ENCODE data around the gene TMEM150B. TPM values are rescaled to one million over a fixed set of nuclear protein-coding genes. Genes with fewer than 3 reads are reported as not detected.

TMEM150B gene
- total and polyA plus RNA-seq, 7 experiments from 2014 or later = 0.44 to 10.3 (median 0.71) TPM; not detected in 3

DNA sequence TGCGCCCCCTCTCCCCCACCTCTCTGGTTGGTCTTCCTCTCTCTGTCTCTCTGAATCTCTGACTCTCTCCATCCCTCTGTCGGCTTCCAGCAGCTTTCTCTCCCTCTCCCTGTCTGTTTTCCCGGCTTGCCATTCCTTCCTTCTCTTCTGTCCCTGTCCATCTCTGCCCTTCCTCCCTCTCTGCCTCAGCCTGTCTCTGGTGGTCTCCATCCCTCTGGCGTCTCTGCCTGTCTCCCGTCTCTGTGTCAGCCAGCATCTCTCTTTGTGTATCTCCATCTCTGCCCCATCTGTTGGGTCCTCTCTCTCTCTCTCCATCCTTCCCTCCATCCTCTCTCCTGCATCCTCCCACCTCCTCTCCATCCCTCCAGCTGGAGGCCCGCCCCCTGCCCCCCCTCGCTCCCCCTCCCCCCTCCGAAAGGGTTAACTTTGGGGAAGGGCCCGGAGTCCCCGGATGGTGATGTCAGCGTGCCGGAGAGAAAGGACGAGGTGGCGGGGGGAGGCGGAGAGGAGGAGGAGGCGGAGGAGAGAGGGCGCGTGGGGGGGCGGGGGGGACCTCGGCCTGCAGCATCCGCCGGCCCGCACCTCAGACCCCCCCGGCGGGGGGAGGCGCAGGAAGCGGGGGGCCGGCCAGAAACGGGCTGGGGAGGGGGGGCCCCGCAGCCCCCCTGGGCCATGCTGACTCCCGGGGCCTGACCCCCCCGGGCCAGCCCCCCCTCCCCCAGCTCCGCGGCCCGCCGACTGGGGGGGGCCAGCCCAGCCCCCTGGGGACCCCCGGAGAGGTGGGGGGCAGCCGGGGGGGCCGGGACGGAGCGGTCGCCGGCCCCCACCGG, 41.4 kb downstream of the TMEM150B start, which contains the start of gene BRSK1:
Gene BRSK1, plus strand, starts transcription at position 450 of the 830 bp plus-strand sequence. CDS start 446 bp downstream, outside the sequence.
- no peaks in the 10 kb centered on the region for H3K9me3 ChIP-seq (ENCODE audit: control insufficient read depth in 2 of 3, low read length in 3 of 3)
- CTCF ChIA-PET = interaction anchor here (1.0 kb wide), 1 partner anchor 27 kb away, joined by 3 read pairs; no protein-coding TSS in a partner anchor
- peaks cover 0 to 4% (median 0%) of the 10 kb centered on the region in 3 experiments for H3K36me3 ChIP-seq (ENCODE audit: control insufficient read depth in 2 of 3, insufficient read depth in 3 of 3, low read length in 3 of 3)
- peaks cover 6 to 11% of the 10 kb centered on the region in 2 donors for H3K4me1 ChIP-seq (ENCODE audit: control insufficient read depth in 2 of 2, insufficient read depth in 2 of 2, low read length in 2 of 2)
- peak in 5 of 9 donors; percentile 20 to 42 (median 28) for DNase-seq
- no peaks in the 10 kb centered on the region for H3K27me3 ChIP-seq (ENCODE audit: control insufficient read depth in 2 of 2, insufficient read depth in 2 of 2, low read length in 2 of 2)
- Mint-ChIP-seq H3K4me3 (peak within 1 kb of the TSS; percentile 12 to 83 (median 62)), H3K4me1 (peaks cover 12 to 41% (median 32%) of the 10 kb centered on the region in 7 donors), H3K9me3 (no peaks in the 10 kb centered on the region), H3K36me3 (peaks cover 0 to 4% (median 0%) of the 10 kb centered on the region in 5 donors), H3K27me3 (peaks cover 0 to 9% (median 0%) of the 10 kb centered on the region in 5 donors), H3K27ac (peak within 1 kb of the TSS; percentile 28 to 75 (median 54))
- ATAC-seq = no peak
- no peak within 1 kb of the TSS for H3K27ac ChIP-seq (ENCODE audit: low read depth, low read length)
- no peak within 1 kb of the TSS for H3K4me3 ChIP-seq (ENCODE audit: low read length)
- intact Hi-C loops (cut with micrococcal nuclease) = no loop called here
- POLR2A ChIA-PET = interaction anchor here (8.2 kb wide), 1 partner anchor 26 kb away, joined by 156 read pairs; the partner anchor contains the start of gene PPP6R1

DNA sequence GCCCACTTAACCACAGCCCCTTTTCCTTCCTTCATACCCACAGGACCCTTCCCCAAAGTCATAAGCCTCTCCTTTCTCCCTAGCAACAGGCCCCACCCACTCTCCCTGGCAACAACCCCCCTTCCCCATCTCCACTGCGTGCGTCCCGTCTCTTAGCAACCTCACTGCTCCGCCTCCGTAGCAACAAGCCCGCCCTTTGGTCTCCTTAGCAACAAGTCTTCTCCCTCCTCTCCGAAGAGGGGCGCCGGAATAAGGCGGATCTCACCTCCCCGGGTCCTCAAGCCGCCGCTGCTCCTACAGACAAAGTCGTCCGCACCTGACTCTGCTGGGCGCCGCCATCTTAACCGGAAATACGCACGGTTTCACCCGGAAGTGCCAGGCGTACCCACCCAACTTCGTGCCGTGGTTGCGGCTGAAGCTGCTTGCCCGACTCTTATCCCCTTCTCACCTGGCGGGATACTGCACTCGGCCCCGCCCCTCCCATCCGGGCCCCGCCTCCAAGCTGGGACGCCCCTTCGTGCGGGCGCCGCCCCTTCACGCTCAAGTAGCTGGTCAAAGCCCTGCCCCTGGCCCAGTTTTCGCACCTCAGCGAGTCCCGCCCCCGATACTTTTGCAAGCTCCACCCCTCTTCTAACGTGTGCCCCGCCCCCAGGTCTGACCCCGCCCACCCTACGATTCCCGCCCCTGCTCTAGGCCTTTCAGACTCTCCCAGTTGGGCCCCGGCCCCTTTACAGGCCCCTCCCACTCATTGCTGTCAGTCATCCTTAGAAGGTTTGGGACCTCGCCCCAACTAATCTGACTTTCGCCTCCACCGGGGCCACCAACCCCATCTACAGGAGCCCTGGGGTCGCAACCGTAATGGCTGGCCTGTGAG, 45.1 kb downstream of the TMEM150B start, which contains the start of gene HSPBP1:
Gene HSPBP1, minus strand, starts transcription at position 341 of the 874 bp plus-strand sequence. CDS start 502 bp downstream, outside the sequence.
- peak; percentile 92 for ATAC-seq
- POLR2A ChIA-PET = interaction anchor here (0.5 to 8.2 kb wide), 13 partner anchors 10 to 375 kb away, joined by 3 to 156 read pairs (median 5); partner anchors contain the start of genes KMT5C, PPP6R1, RPL28 and TMEM238
- DNase-seq = peak; percentile 88 to 96 (median 96)
- H3K27ac ChIP-seq (ENCODE audit: low read depth, low read length) = peak within 1 kb of the TSS; percentile 89
- Mint-ChIP-seq H3K36me3 (peaks cover 0 to 19% (median 8%) of the 10 kb centered on the region in 5 donors), H3K4me3 (peak within 1 kb of the TSS; percentile 92 to 100 (median 98)), H3K9me3 (peaks cover 0 to 1% (median 0%) of the 10 kb centered on the region in 11 donors), H3K27ac (peak within 1 kb of the TSS; percentile 91 to 100 (median 98)), H3K27me3 (peaks cover 0 to 9% (median 0%) of the 10 kb centered on the region in 5 donors), H3K4me1 (peaks cover 12 to 52% (median 39%) of the 10 kb centered on the region in 7 donors)
- peaks cover 0 to 24% (median 0%) of the 10 kb centered on the region in 3 experiments for H3K36me3 ChIP-seq (ENCODE audit: control insufficient read depth in 2 of 3, insufficient read depth in 3 of 3, low read length in 3 of 3)
- no peaks in the 10 kb centered on the region for H3K27me3 ChIP-seq (ENCODE audit: control insufficient read depth in 2 of 2, insufficient read depth in 2 of 2, low read length in 2 of 2)
- H3K4me3 ChIP-seq (ENCODE audit: low read length) = peak within 1 kb of the TSS; percentile 91
- H3K9me3 ChIP-seq (ENCODE audit: control insufficient read depth in 2 of 3, low read length in 3 of 3) = no peaks in the 10 kb centered on the region
- intact Hi-C loops (cut with micrococcal nuclease) = loop anchor here (1.0 to 2.0 kb wide), 15 partner anchors 12 to 344 kb away; partner anchors contain the start of genes KMT5C (in 2 of the 2), PPP6R1 (in 2 of the 2), RPL28 (in 2 of the 2) and ZNF628 (in 2 of the 2)
- H3K4me1 ChIP-seq (ENCODE audit: control insufficient read depth in 2 of 2, insufficient read depth in 2 of 2, low read length in 2 of 2) = peaks cover 6 to 32% of the 10 kb centered on the region in 2 donors
- CTCF ChIA-PET = interaction anchor here (0.8 to 1.5 kb wide), 3 partner anchors 11 to 139 kb away, joined by 4 to 6 read pairs (median 5); no protein-coding TSS in a partner anchor

DNA sequence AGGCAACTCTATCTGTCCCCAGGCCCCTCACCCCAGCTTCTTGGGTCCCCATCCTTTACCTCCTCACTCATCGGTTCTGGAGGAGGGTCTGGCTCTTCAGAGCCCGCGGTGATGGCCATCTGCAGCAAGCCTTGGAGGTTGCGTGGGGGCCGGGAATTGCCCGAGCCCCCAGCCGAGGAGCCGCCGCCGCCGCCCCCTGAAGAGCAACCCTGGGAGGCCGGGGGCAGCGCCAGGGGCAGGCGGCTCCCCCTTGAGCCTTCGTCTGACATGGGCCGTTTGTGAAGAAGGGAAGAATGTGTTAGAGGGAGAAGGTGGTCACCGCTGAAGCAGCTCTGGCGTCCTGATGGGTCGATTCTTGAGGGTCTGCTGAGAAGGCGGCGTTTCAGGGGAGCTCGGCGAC, 45.8 kb downstream of the TMEM150B start:
- Histone ChIP-seq H3K36me3 (ENCODE audit: control insufficient read depth in 2 of 3, insufficient read depth in 3 of 3, low read length in 3 of 3) (peaks cover 0 to 31% (median 0%) of the 10 kb centered on the region in 3 experiments), H3K27me3 (ENCODE audit: control insufficient read depth in 2 of 2, insufficient read depth in 2 of 2, low read length in 2 of 2) (no peaks in the 10 kb centered on the region), H3K27ac (ENCODE audit: low read depth, low read length) (peak overlapping the region; percentile 89), H3K9me3 (ENCODE audit: control insufficient read depth in 2 of 3, low read length in 3 of 3) (no peaks in the 10 kb centered on the region), H3K4me3 (ENCODE audit: low read length) (peak overlapping the region; percentile 91), H3K4me1 (ENCODE audit: control insufficient read depth in 2 of 2, insufficient read depth in 2 of 2, low read length in 2 of 2) (peaks cover 6 to 32% of the 10 kb centered on the region in 2 donors)
- peaks cover 0 to 9% (median 0%) of the 10 kb centered on the region in 5 donors for H3K27me3 Mint-ChIP-seq
- CTCF ChIA-PET = interaction anchor here (1.5 kb wide), 1 partner anchor 12 kb away, joined by 4 read pairs; no protein-coding TSS in a partner anchor
- no peak for ATAC-seq
- POLR2A ChIA-PET = interaction anchor here (0.8 to 8.2 kb wide), 11 partner anchors 12 to 130 kb away, joined by 3 to 156 read pairs (median 5); partner anchors contain the start of genes KMT5C, PPP6R1, RPL28 and TMEM238
- peak overlapping the region; percentile 91 to 100 (median 98) for H3K27ac Mint-ChIP-seq
- peak overlapping the region; percentile 92 to 100 (median 98) for H3K4me3 Mint-ChIP-seq
- H3K36me3 Mint-ChIP-seq = peaks cover 0 to 23% (median 8%) of the 10 kb centered on the region in 5 donors
- intact Hi-C loops (cut with micrococcal nuclease) = no loop called here
- DNase-seq = no peak
- H3K4me1 Mint-ChIP-seq = peaks cover 12 to 52% (median 38%) of the 10 kb centered on the region in 7 donors
- H3K9me3 Mint-ChIP-seq = peaks cover 0 to 1% (median 0%) of the 10 kb centered on the region in 11 donors

DNA sequence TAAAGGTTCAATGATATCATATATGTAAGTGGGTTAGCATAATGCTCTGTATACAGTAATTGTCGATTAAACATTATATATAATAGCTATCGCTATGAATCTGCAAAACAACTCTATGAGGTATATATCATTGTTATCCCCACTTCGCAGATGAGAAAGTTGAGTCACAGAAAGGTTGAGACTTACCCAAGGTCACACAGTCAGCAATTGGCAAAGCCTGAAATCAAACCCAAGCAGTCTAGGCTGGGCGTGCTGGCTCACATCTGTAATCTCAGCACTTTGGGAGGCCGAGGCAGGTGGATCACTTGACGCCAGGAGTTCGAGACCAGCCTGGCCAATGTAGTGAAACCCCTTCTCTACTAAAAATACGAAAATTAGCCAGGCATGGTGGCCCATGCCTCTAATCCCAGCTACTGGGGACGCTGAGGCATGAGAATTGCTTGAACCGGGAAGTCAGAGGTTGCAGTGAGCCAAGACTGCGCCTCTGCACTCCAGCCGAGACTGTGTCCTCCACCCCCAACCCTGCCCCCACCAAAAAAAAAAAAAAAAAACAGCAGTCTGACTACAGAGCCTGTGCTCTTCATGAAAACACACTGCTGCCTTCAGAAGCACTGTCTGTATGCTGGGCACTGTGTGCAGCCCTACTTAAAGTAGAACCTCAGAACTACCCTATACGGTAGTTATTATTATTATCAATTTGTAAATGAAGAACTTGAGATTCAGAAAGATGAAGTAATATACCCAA, 46.6 kb downstream of the TMEM150B start:
- peaks cover 0 to 8% (median 0%) of the 10 kb centered on the region in 5 donors for H3K27me3 Mint-ChIP-seq
- POLR2A ChIA-PET = interaction anchor here (0.7 to 8.2 kb wide), 6 partner anchors 11 to 160 kb away, joined by 3 to 156 read pairs (median 4); partner anchors contain the start of genes KMT5C, PPP6R1 and TMEM86B
- H3K27ac Mint-ChIP-seq = peak overlapping the region in 6 of 9 donors; percentile 65 to 100 (median 84)
- Histone ChIP-seq H3K9me3 (ENCODE audit: control insufficient read depth in 2 of 3, low read length in 3 of 3) (no peaks in the 10 kb centered on the region), H3K27ac (ENCODE audit: low read depth, low read length) (peak overlapping the region; percentile 89), H3K27me3 (ENCODE audit: control insufficient read depth in 2 of 2, insufficient read depth in 2 of 2, low read length in 2 of 2) (no peaks in the 10 kb centered on the region), H3K4me1 (ENCODE audit: control insufficient read depth in 2 of 2, insufficient read depth in 2 of 2, low read length in 2 of 2) (peaks cover 6 to 32% of the 10 kb centered on the region in 2 donors), H3K36me3 (ENCODE audit: control insufficient read depth in 2 of 3, insufficient read depth in 3 of 3, low read length in 3 of 3) (peaks cover 0 to 39% (median 0%) of the 10 kb centered on the region in 3 experiments), H3K4me3 (ENCODE audit: low read length) (no peak overlapping the region)
- peaks cover 0 to 27% (median 10%) of the 10 kb centered on the region in 5 donors for H3K36me3 Mint-ChIP-seq
- intact Hi-C loops (cut with micrococcal nuclease) = no loop called here
- ATAC-seq (no peak), DNase-seq (no peak)
- H3K9me3 Mint-ChIP-seq = peaks cover 0 to 1% (median 0%) of the 10 kb centered on the region in 11 donors
- CTCF ChIA-PET = no interaction called here
- peaks cover 12 to 49% (median 37%) of the 10 kb centered on the region in 7 donors for H3K4me1 Mint-ChIP-seq
- peak overlapping the region; percentile 55 to 100 (median 96) for H3K4me3 Mint-ChIP-seq

DNA sequence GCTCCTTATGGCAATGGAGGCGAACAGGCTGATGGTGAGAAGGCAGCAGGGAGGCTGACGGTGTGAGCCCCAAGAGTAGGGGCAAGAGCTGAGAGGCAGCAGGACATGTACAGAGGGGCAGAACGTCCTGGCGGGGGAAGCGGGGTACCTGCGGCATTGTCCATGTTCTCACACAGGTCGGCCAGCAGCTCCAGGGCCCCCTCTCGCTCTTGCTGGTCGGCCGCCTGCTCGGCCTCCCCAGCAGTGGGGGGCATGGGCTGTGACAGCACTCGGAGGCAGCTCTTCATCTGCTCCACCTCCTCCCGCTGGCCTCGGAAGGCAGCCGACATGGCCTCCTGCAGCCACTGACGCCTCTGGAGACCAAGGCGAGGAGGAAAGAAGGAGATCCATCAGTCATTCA, 47.6 kb downstream of the TMEM150B start:
- Histone ChIP-seq H3K36me3 (ENCODE audit: control insufficient read depth in 2 of 3, insufficient read depth in 3 of 3, low read length in 3 of 3) (peaks cover 0 to 47% (median 0%) of the 10 kb centered on the region in 3 experiments), H3K4me1 (ENCODE audit: control insufficient read depth in 2 of 2, insufficient read depth in 2 of 2, low read length in 2 of 2) (peaks cover 6 to 32% of the 10 kb centered on the region in 2 donors), H3K27me3 (ENCODE audit: control insufficient read depth in 2 of 2, insufficient read depth in 2 of 2, low read length in 2 of 2) (no peaks in the 10 kb centered on the region), H3K27ac (ENCODE audit: low read depth, low read length) (no peak overlapping the region), H3K9me3 (ENCODE audit: control insufficient read depth in 2 of 3, low read length in 3 of 3) (no peaks in the 10 kb centered on the region), H3K4me3 (ENCODE audit: low read length) (no peak overlapping the region)
- H3K36me3 Mint-ChIP-seq = peaks cover 0 to 35% (median 10%) of the 10 kb centered on the region in 5 donors
- CTCF ChIA-PET = no interaction called here
- peaks cover 12 to 38% (median 32%) of the 10 kb centered on the region in 7 donors for H3K4me1 Mint-ChIP-seq
- no peak for DNase-seq
- ATAC-seq = no peak
- intact Hi-C loops (cut with micrococcal nuclease) = no loop called here
- no peaks in the 10 kb centered on the region for H3K27me3 Mint-ChIP-seq
- peak overlapping the region in 4 of 10 donors; percentile 21 to 58 (median 50) for H3K4me3 Mint-ChIP-seq
- peak overlapping the region in 5 of 9 donors; percentile 40 to 80 (median 61) for H3K27ac Mint-ChIP-seq
- POLR2A ChIA-PET = interaction anchor here (0.5 to 8.2 kb wide), 3 partner anchors 20 to 176 kb away, joined by 3 to 156 read pairs (median 5); partner anchors contain the start of gene PPP6R1
- peaks cover 0 to 1% (median 0%) of the 10 kb centered on the region in 11 donors for H3K9me3 Mint-ChIP-seq

All from naive thymus-derived CD4-positive, alpha-beta T cell (primary cell).